ENCODE data around the gene SYNE2.

GRCh38 chr14:64059454-64060198 lies 206.8 kb downstream of the SYNE2 start:
- TF ChIP-seq, protein P1, sequence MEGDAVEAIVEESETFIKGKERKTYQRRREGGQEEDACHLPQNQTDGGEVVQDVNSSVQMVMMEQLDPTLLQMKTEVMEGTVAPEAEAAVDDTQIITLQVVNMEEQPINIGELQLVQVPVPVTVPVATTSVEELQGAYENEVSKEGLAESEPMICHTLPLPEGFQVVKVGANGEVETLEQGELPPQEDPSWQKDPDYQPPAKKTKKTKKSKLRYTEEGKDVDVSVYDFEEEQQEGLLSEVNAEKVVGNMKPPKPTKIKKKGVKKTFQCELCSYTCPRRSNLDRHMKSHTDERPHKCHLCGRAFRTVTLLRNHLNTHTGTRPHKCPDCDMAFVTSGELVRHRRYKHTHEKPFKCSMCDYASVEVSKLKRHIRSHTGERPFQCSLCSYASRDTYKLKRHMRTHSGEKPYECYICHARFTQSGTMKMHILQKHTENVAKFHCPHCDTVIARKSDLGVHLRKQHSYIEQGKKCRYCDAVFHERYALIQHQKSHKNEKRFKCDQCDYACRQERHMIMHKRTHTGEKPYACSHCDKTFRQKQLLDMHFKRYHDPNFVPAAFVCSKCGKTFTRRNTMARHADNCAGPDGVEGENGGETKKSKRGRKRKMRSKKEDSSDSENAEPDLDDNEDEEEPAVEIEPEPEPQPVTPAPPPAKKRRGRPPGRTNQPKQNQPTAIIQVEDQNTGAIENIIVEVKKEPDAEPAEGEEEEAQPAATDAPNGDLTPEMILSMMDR (IDR thresholded peaks at IDR 0.05), result no peak
- no peak for TF ChIP-seq POLR2A (IDR thresholded peaks at IDR 0.05)
